ENCODE measurements around the gene POTEB3.
"Not testable (repeated sequence)": the region's sequence is repeated elsewhere in the genome, so short reads cannot be mapped to it uniquely, and the experiment has no call there.

Gene POTEB3

GRCh38 chr15:21440399-21440798 is at the start of gene POTEB3:
Gene POTEB3 (minus strand): TSS chr15:21440499. CDS start chr15:21440011, 488 bp downstream.
- DNase-seq, result not testable (repeated sequence)

- not testable (repeated sequence) for DNase-seq
Observed at GRCh38 chr15:21453683-21454082, 13.4 kb upstream of the POTEB3 start.

- not testable (repeated sequence) for DNase-seq
Observed at GRCh38 chr15:21451920-21452563, 11.7 kb upstream of the POTEB3 start.

- DNase-seq, result not testable (repeated sequence)
Observed at GRCh38 chr15:21451487-21451886, 11.2 kb upstream of the POTEB3 start.

GRCh38 chr15:21407366-21407765 is 32.9 kb downstream of the POTEB3 start:
- not testable (repeated sequence) for DNase-seq

- DNase-seq, result not testable (repeated sequence)
Observed at GRCh38 chr15:21401531-21401930, 38.8 kb downstream of the POTEB3 start.

- not testable (repeated sequence) for DNase-seq
Observed at GRCh38 chr15:21399111-21399510, 41.2 kb downstream of the POTEB3 start.

- DNase-seq, result not testable (repeated sequence)
Observed at GRCh38 chr15:21398511-21398910, 41.8 kb downstream of the POTEB3 start.

GRCh38 chr15:21397656-21398055 is 42.6 kb downstream of the POTEB3 start:
- DNase-seq, result not testable (repeated sequence)

GRCh38 chr15:21397186-21397585 is 43.1 kb downstream of the POTEB3 start:
- DNase-seq, result not testable (repeated sequence)

GRCh38 chr15:21385961-21386360 is 54.3 kb downstream of the POTEB3 start:
- not testable (repeated sequence) for DNase-seq

GRCh38 chr15:21383866-21384485 is 56.3 kb downstream of the POTEB3 start:
- not testable (repeated sequence) for DNase-seq

- DNase-seq, result not testable (repeated sequence)
Observed at GRCh38 chr15:21373682-21374081, 66.6 kb downstream of the POTEB3 start.

- DNase-seq, result not testable (repeated sequence)
Observed at GRCh38 chr15:21369177-21369576, 71.1 kb downstream of the POTEB3 start.

GRCh38 chr15:21368625-21369024 is 71.7 kb downstream of the POTEB3 start:
- DNase-seq, result not testable (repeated sequence)
